Measurements from ENCODE around the gene CHST9. TPM values are rescaled to one million over a fixed set of nuclear protein-coding genes. Genes with fewer than 3 reads are reported as not detected.
"Not testable (repeated sequence)": the region's sequence is repeated elsewhere in the genome, so short reads cannot be mapped to it uniquely, and the experiment has no call there.

CHST9 gene
- total RNA-seq, 4 donors from 2014 or later, result 0.53 to 4.5 (median 1.8) TPM

- H3K27me3 ChIP-seq, result no peaks in the 10 kb centered on the region
- H3K4me3 ChIP-seq, result no peak overlapping the region
- H3K27ac ChIP-seq, result no peak overlapping the region
- H3K36me3 ChIP-seq, result no peaks in the 10 kb centered on the region
- no peaks in the 10 kb centered on the region for H3K4me1 ChIP-seq
- no peaks in the 10 kb centered on the region for H3K9me3 ChIP-seq
- intact Hi-C loops (cut with DNase I), result no loop called here
- TF ChIP-seq POLR2A (IDR thresholded peaks at IDR 0.05) (no peak), CTCF (IDR thresholded peaks at IDR 0.05) (no peak)
- no CpG with 5 or more reads among the region's 1 CpG for WGBS, 2 donors
- DNase-seq, result no peak
These were observed 254.5 kb downstream of the CHST9 start for GRCh38 chr18:26930630-26931029.

- no peaks in the 10 kb centered on the region for H3K4me1 ChIP-seq
- no peaks in the 10 kb centered on the region for H3K36me3 ChIP-seq
- H3K27ac ChIP-seq, result no peak overlapping the region
- no peak for DNase-seq
- intact Hi-C loops (cut with DNase I), result no loop called here
- no peaks in the 10 kb centered on the region for H3K27me3 ChIP-seq
- no peak for TF ChIP-seq CTCF (IDR thresholded peaks at IDR 0.05)
- no peak for TF ChIP-seq POLR2A (IDR thresholded peaks at IDR 0.05)
- no peak overlapping the region for H3K4me3 ChIP-seq
- WGBS, 2 donors, result 47 to 66% methylated on average over 3 of the region's 3 CpGs
- H3K9me3 ChIP-seq, result no peaks in the 10 kb centered on the region
These were observed 256.3 kb downstream of the CHST9 start for GRCh38 chr18:26928670-26929313.

GRCh38 chr18:26927822-26928221 lies 257.3 kb downstream of the CHST9 start:
- H3K27ac ChIP-seq; H3K9me3 ChIP-seq; H3K4me1 ChIP-seq; H3K4me3 ChIP-seq; H3K36me3 ChIP-seq; DNase-seq; H3K27me3 ChIP-seq; intact Hi-C loops (cut with DNase I): not testable (repeated sequence)
- 56 to 64% methylated on average over 4 to 8 of the region's 8 CpGs for WGBS, 2 donors

- WGBS, 2 donors, result 59 to 75% methylated on average over 1 of the region's 1 CpG
- no peak for DNase-seq
- H3K27ac ChIP-seq, result no peak overlapping the region
- H3K4me1 ChIP-seq, result no peaks in the 10 kb centered on the region
- no peaks in the 10 kb centered on the region for H3K27me3 ChIP-seq
- H3K4me3 ChIP-seq, result no peak overlapping the region
- intact Hi-C loops (cut with DNase I), result no loop called here
- TF ChIP-seq POLR2A (IDR thresholded peaks at IDR 0.05) (no peak), CTCF (IDR thresholded peaks at IDR 0.05) (no peak)
- peaks cover 0 to 12% (median 0%) of the 10 kb centered on the region in 3 donors for H3K9me3 ChIP-seq
- no peaks in the 10 kb centered on the region for H3K36me3 ChIP-seq
These were observed 258.9 kb downstream of the CHST9 start for GRCh38 chr18:26926066-26926675.

- WGBS, 2 donors, result 72 to 74% methylated on average over 3 of the region's 3 CpGs
- Histone ChIP-seq H3K27me3 (no peaks in the 10 kb centered on the region), H3K36me3 (no peaks in the 10 kb centered on the region), H3K4me3 (no peak overlapping the region), H3K9me3 (peaks cover 0 to 12% (median 0%) of the 10 kb centered on the region in 3 donors), H3K27ac (no peak overlapping the region), H3K4me1 (no peaks in the 10 kb centered on the region)
- intact Hi-C loops (cut with DNase I), result no loop called here
- TF ChIP-seq CTCF (IDR thresholded peaks at IDR 0.05) (no peak), POLR2A (IDR thresholded peaks at IDR 0.05) (no peak)
- no peak for DNase-seq
These were observed 259.8 kb downstream of the CHST9 start for GRCh38 chr18:26925313-26925712.
